Stimulated activated CD4-positive, alpha-beta T cell treated with anti-CD3 and anti-CD28 coated beads, Interleukin-4, amount 100 ng/mL, for 24 hours (primary cell): ENCODE results near the gene IL18RAP.
A peak's percentile ranks its signal among the peaks of the same experiment; 100 is the strongest.

Source experiments
- DNase-seq: peaks from one replicate; pipeline ENCODE4 v3.0.0-alpha.2; 2020

The IL18RAP gene

GRCh38 chr2:102422910-102423309 is at the start of gene IL18RAP:
IL18RAP (plus strand) TSS chr2:102423160; CDS start chr2:102423278, 118 bp downstream.
- no peak for DNase-seq

- DNase-seq: no peak
Observed at GRCh38 chr2:102376052-102376591, 46.8 kb upstream of the IL18RAP start.

GRCh38 chr2:102383722-102384121 is 39.2 kb upstream of the IL18RAP start:
- no peak for DNase-seq

- no peak for DNase-seq
Observed at GRCh38 chr2:102385522-102385921, 37.4 kb upstream of the IL18RAP start.

- no peak for DNase-seq
Observed at GRCh38 chr2:102386004-102386403, 37.0 kb upstream of the IL18RAP start.

- no peak for DNase-seq
Observed at GRCh38 chr2:102386867-102387541, 36.0 kb upstream of the IL18RAP start.

- DNase-seq: no peak
Observed at GRCh38 chr2:102387763-102388546, 35.0 kb upstream of the IL18RAP start.

GRCh38 chr2:102391565-102391964 is 31.4 kb upstream of the IL18RAP start:
- DNase-seq: peak; percentile 48

GRCh38 chr2:102392096-102392495 is 30.9 kb upstream of the IL18RAP start:
- DNase-seq: no peak

GRCh38 chr2:102392942-102393341 is 30.0 kb upstream of the IL18RAP start:
- no peak for DNase-seq

- no peak for DNase-seq
Observed at GRCh38 chr2:102396012-102396411, 26.9 kb upstream of the IL18RAP start.

GRCh38 chr2:102397209-102397608 is 25.8 kb upstream of the IL18RAP start:
- DNase-seq: no peak

GRCh38 chr2:102399499-102400141 is 23.3 kb upstream of the IL18RAP start:
- DNase-seq: no peak

GRCh38 chr2:102401456-102401855 is 21.5 kb upstream of the IL18RAP start:
- DNase-seq: no peak

- no peak for DNase-seq
Observed at GRCh38 chr2:102401865-102402264, 21.1 kb upstream of the IL18RAP start.

- DNase-seq: no peak
Observed at GRCh38 chr2:102410952-102411351, 12.0 kb upstream of the IL18RAP start.

- no peak for DNase-seq
Observed at GRCh38 chr2:102412199-102412598, 10.8 kb upstream of the IL18RAP start.

- no peak for DNase-seq
Observed at GRCh38 chr2:102417946-102418345, 5.0 kb upstream of the IL18RAP start.

GRCh38 chr2:102418421-102418961 is 4.5 kb upstream of the IL18RAP start:
- DNase-seq: no peak

GRCh38 chr2:102420290-102420689 is 2.7 kb upstream of the IL18RAP start:
- no peak for DNase-seq

GRCh38 chr2:102421890-102422759 is 835 bp upstream of the IL18RAP start:
- no peak for DNase-seq

- no peak for DNase-seq
Observed at GRCh38 chr2:102423368-102423767, 408 bp downstream of the IL18RAP start.
